HG02759 (cell line): ENCODE data around the gene TRIM24.
A peak's percentile ranks its signal among the peaks of the same experiment; 100 is the strongest.

ENCODE experiments used
- ATAC-seq: cut with Tn5 transposase; IDR thresholded peaks from one replicate; pipeline ENCODE4 v1.9.1; 2021; ENCODE audit warnings: mild to moderate bottlenecking, moderate library complexity; ENCODE audit not compliant: unreplicated experiment

The TRIM24 gene

DNA sequence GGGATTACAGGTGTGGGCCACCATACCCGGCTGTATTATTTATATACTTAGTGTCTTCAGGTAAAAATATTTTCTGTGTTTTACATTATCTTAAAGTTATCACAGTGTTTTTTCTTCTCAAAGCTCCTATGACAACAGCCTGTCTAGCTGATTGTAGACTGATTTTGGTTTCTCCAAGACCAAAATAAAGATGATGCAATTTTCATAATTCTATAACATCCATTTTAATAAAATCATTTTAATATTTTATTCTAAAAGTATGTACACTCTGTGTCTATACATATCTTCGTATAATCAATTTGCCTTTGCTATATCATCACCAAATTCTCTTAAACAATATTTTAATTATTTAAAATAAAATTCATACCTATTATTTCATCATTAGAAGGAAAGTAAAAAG, 108.6 kb downstream of the TRIM24 start:
- no peak for ATAC-seq

DNA sequence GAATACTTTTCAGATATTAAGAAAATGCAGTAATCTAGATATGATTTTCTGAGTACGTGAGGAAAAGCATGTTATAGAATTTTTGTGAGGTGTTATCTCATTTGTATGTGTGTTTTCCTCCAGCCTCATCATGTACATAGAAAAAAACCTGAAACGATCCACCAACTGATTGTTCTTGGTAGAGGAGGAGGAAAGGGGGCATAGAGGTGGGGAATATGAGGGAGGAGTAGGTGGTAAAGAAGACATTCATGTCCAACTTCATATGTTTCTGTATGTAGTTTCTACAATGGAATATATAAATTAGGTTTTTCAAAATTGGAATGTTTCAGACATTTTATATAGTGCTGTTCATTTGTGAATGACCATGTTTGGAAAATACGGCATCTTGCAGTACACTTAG, 109.4 kb downstream of the TRIM24 start:
- no peak for ATAC-seq

DNA sequence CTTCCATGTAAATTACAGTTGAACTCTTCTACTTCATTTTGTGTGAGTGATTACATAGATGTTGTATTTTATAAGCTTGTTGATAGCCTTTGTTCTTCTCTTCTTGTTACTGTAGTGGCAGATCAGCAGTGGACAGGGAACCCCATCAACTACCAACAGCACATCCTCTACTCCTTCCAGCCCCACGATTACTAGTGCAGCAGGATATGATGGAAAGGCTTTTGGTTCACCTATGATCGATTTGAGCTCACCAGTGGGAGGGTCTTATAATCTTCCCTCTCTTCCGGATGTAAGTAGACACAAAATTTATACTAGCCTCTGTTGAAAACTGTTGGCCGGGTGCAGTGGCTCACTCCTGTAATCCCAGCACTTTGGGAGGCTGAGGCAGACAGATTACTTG, 110.7 kb downstream of the TRIM24 start:
- ATAC-seq = no peak

DNA sequence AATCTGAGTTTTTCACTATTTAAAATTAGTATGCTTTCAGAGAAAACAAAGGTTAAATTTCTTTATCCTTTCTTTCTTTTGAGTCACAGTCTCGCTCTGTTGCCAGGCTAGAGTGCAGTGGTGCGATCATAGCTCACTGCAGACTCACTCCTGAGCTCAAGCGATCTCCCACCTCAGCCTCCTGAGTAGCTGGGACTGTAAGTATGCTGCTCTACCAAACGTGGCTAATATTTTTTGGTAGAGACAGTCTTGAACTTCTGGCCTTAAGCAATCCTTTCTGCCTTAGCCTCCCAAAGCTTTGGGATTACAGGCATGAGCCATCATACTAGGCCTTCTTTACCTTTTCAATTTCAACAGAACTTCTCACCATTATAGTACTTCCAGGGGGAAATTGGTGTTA, 113.7 kb downstream of the TRIM24 start:
- no peak for ATAC-seq

DNA sequence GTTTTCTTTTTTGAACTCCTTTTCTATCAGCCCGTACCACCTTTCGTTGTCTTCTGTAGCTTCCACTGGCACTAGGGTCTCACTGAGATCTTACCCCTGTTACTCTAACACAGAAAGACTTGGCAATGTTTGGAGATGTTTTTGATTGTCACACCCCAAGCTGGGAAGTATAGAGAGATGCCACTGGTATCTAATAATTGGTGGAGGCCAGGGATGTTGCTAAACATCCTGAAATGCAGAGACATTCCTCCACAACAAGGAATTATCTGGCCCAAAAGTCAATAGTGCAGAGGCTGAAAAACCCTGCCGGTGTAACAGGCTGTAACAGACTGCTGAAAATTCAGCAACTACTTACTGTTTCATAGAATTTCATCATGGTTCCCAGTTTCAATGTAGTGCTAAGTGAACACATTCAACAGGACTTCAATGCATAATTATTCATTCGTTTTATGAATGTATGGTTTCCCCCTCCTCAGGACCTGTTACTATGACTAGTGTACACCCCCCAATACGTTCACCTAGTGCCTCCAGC, 115.9 kb downstream of the TRIM24 start:
- no peak for ATAC-seq

DNA sequence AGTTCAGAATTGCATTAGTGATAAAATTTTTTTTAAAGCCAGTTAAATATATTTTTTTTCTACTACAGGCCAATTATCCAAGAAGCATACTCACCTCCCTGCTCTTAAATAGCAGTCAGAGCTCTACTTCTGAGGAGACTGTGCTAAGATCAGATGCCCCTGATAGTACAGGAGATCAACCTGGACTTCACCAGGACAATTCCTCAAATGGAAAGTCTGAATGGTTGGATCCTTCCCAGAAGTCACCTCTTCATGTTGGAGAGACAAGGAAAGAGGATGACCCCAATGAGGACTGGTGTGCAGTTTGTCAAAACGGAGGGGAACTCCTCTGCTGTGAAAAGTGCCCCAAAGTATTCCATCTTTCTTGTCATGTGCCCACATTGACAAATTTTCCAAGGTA, 119.1 kb downstream of the TRIM24 start:
- ATAC-seq = no peak

DNA sequence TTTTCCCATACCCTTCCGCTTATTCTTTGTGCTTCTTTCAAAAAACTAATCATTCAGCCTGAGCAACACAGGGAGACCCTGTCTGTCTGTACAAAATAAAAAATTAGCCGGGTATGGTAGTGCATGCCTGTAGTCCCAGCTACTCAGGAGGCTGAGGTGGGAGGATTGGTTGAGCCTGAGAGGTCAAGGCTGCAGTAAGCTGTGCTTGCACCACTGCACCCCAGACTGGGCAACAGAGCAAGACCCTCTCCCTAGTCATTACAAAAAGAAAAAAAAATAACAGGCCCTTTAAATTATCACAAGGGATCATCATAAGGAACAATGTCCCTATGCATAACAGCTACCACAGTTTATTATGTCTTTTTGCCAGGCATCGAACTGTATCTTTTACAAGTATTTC, 119.6 kb downstream of the TRIM24 start:
- no peak for ATAC-seq

DNA sequence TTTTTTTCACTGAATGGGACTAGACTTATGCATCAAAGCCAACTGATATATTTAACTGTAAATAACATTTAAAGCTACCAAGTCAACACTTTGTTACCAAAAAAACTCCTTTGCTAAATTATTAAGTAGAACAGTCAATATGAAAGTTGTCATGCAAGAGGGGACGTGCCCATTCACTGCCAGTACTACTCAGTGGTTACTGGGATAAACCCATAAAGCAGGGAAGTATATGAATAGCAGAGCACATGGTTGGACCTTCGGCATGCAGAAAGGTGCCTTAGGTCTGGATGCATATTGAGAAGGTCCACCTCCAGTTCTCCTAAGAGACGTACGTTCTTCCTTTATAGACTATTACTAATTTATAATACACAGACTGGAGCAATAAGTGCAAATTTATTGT, 121.0 kb downstream of the TRIM24 start:
- ATAC-seq = peak; percentile 62

DNA sequence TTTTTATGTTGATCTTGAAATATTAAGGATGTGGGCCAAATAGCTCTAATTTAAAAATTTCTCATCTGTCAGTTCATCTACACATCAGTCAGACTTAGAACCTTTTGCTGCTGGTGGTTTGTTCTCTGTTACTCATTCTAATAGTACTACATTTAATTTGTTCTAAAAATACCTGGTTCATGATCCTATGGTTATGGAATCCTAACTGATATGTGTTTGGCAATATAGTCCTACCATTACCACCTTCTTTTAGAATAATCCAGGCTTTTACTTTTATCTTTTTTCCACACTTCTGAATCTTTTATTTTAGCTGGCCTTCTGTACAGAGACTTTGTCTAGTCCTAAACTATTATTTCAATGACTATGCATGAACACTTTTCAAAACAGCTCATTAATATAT, 124.2 kb downstream of the TRIM24 start:
- no peak for ATAC-seq

DNA sequence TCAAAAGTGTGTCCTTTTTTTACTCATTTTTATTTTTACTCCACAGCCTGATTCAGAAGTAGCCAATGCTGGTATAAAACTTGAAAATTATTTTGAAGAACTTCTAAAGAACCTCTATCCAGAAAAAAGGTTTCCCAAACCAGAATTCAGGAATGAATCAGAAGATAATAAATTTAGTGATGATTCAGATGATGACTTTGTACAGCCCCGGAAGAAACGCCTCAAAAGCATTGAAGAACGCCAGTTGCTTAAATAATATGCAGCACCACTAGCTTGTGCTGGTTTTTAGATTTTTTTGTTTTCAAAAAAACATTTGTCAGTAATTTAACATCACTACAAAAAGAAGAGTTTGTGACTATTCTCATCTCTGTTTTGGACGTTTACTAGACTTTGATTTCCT, 124.6 kb downstream of the TRIM24 start:
- ATAC-seq = no peak

DNA sequence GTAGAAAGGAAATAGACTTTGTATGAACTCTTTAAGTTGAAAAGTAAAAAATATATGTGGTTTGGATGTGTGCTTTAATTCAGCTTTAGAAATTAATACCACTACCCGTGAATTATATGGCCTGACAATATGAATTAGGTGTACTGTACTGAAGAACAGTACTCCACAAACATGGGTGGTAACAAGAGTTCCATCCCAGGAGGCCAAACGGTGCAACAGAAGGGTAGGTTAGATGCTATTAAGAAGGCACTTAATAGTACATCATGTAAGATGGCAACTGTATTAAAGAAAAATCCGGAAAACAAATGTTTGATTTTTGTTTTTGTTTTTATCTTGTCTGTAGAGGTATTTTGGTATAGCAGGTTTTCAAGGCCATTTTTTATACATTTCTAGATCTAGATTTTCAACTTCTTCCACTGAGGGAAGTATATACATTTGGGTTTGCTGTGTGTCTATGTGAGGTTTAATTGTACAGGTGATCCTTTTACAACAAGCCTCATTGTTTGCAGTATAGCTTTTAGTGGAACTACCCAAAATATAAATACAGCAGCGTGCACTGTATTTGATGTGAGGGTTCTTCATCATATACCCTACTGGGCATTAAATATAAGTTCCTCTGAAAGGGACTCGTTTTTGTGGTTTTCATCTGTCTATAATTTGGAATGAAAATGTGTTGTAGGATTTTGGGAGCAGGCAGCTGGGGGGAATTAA, 125.4 kb downstream of the TRIM24 start:
- no peak for ATAC-seq

DNA sequence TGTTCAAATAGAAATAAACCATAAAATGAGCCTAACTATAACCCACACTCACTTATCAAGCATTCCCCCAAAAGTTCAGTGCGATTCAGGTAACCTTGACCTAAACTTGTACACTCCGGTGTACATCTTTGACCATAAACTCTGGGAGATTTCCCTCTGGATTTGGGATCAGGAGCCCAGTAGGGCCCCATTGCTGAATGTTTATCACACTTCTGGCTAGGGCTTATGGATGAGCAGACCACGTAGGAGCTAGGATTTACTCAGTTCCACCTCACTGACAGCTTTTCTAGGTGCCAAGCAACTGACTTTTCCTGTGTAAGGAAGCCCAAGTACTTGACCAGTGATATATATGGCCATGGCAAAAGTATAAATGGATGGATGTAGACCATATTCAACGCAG, 127.4 kb downstream of the TRIM24 start:
- no peak for ATAC-seq

DNA sequence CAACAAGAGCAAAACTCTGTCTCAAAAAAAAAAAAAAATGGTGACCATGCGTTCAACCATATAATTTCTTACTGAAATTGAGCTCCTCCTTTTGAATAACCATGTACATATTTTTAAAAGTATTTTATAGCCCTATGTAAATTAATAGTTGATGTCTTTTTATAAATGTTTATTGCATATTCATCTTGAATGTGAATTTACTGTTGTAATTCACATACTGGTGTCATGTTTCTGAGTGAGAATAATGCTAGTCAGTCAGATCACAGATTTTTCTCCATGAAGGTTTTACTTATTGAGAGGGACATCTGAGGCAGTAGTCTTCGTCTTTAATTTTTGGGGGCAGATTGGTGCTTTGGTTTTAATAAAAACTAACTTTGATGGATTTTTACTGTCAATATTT, 128.9 kb downstream of the TRIM24 start:
- ATAC-seq = no peak

DNA sequence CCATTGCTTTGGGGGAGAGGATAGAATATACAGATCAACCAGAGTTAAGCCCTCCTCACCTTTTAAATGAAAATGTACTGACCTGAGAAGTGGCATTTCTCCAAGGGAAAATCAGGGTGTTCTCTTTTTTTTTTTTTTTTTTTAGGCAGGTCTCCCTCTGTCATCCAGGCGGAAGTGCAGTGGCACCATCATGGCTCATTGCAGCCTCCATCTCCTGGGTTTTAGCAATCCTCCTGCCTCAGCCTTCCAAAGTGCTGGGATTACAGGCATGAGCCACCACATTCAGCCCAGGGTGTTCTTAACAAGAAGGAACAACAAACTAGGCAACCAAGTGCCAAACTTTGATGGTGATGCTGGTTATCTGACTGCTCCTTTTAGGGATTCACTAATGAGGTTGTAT, 130.1 kb downstream of the TRIM24 start:
- no peak for ATAC-seq

DNA sequence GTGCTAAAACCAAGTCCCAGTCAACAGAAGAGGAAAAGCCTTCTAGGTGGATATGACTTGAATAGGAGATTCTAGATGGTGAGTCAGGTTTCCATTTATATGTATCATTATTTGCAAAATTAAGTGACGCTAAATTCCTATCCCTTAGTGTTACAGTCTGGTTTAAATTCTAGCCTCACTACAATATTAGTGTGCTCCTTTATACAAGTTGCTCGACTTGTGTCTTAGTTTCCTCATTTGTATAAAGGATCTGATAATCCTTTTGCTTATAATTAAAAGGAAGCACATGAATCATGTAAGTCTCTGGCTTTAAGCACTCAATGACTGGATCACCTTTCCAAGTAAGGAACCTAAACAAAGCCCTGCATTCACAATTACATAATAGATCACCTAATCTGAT, 135.4 kb downstream of the TRIM24 start:
- no peak for ATAC-seq

DNA sequence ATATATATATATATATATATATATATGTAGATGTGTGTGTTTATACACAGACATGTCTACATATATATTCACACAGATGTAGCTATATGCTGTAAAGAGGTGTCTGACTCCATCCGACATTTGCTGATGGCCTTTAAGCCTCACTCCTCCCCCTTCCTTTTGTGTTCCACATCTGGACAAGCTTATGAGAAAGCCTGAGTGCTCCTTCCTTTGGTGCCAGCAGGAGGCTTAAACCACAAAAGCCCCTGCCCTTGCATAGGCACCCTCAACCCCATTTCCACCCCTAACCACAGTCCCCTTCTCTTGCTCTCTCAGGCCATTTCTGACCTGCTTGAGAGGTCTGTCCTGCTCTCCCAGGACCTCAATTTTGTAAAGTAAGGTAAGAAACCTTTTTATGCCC, 142.4 kb downstream of the TRIM24 start:
- no peak for ATAC-seq

DNA sequence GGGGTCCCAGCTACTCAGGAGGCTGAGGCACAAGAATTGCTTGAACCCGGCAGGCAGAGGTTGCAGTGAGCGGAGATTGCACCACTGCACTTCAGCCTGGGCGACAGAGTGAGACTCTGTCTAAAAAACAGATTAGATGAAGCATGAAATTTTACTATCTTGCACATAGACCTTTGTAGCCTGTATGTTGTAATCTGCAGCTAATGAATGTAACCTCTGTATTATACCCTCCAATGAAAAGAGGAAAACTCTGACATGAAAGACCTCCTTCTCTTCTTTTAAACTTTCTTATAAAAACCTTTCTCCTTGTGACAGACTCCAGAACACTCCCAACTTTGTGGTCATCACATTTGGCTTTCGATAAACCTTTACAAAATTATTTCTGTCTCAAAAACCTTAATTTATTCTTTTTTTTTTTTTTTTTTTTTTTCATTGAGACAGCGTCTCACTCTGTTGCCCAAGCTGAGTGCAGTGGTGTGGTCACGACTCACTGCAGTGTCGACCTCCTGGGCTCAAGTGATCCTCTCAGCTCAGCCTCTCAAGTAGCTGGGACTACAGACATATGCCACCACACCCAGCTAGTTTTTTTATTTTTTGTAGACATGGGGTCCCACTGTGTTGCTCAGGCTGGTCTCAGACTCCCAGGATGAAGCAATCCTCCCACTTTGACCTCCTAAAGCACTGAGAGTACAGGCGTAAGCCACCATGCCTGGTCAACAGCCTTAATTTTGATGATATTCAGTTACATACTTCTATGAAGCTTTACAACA, 143.7 kb downstream of the TRIM24 start:
- ATAC-seq = no peak

DNA sequence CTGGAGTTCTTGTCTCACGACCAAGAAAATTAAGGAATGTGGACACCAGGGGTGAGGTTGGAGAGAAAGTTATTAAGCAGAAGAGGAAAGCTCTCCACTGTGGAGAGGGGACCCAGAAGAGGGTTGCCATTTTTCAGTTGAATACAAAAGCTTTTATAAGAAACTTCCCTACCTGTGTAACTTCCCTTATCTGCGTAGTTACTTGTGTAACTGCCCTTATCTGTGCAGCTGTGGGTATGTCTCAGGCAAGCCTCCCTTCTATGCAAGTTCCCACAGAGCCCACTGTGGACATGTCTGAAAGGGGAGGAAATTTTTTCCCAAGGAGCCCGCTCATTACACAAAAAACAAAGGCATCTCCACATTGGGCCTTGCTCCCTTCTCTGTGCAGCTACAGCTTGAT, 146.2 kb downstream of the TRIM24 start:
- ATAC-seq = no peak

DNA sequence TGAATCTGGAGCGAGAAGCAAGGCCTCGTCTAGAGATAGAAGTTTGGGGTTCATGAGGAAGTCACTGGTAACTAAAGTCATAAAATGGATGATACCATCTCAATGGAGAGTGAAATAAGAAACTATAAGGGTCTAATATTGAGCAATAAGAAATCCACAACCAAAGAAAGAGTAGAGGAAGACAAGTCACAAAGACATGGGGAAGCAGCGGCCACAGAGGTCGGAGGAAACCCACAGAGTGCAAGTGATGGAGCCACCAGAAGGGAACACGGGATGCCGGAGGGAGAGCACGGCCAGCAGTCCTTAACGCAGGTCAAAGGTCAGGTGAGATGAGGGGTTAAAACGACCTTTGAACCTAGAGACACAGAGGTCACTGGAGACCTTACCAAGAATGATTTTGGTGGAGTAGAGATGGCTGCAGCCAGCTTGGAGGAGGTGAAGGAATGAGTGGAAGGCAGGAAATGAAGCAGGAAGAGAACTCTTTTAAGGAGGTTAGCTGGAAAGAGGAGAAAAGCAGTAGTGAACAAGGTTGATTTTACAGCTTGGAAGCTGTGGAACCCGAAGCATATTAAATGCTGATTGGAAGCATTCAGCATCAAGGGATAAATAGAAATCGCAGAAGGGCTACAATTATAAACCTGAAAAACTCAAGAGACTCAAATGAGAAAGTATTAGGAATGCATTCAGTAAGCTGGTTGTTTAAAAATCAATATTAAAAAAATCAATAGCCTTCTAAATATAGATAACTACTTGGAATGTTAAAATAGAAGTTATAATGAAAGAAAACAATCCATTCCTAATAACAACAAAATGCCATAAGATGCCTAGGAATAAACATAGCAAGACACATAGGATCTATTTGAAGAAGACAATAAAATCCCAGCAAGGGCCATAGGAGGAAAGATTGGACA, 147.4 kb downstream of the TRIM24 start:
- no peak for ATAC-seq

DNA sequence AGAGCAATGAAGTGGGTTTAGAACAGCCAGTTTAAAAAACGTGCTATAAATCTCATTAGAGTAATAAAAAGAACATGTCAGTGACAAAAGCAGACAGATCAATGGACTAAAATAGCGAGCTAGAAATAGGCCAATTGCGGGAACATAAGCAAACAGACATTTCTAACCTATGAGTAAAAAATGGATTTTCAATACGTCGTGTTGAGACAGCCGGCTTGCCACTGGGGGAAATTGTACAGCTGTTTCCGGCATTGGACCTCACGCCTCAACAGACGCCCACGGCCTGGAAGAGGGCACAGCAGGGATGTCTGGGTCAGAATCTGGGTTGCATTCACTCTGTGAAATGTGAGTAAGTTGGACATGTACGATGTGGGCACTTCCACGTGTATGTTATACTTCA, 148.2 kb downstream of the TRIM24 start:
- peak; percentile 81 for ATAC-seq

DNA sequence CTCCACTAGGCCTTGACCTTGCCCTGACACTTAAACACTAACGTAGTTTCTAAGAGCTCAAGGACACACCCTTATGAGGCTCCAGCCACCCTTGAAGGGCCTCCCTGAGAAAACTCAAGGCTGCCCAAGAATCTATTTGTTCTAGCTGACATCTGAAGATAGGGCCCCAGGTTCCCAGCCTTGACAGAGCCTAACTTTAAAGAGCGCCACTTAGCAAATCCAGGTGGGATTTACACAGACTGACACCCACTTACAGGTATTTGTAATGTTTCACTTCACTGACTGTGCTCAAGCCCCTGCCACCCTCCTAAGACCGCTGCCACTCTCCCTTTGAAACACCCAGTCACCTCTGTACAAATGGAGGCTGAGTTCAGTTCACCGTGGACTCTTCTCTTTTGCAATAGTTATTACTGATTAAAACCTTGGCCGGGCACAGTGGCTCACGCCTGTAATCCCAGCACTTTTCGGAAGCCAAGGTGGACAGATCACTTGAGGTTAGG, 150.7 kb downstream of the TRIM24 start:
- no peak for ATAC-seq
